Hepatocyte (in vitro differentiated cells): ENCODE measurements around the gene ALG3.

Experiments
- CTCF ChIP-seq: fragments of 200-600 bp; sonication (generic); IDR thresholded peaks from 2 replicates; pipeline ENCODE4 v1.5.1; 2016; ENCODE audit warnings: antibody characterized with exemption, mild to moderate bottlenecking; ENCODE audit not compliant: poor library complexity
- EZH2 ChIP-seq: fragments of 200-600 bp; sonication (generic); IDR thresholded peaks from 2 replicates; pipeline ENCODE4 v1.6.1; 2016; ENCODE audit warnings: antibody characterized with exemption, mild to moderate bottlenecking, borderline replicate concordance

GRCh38 chr3:184255291-184256039 is 6.7 kb upstream of the ALG3 start:
- no peak for TF ChIP-seq CTCF
- TF ChIP-seq EZH2 = no peak
